Retina (tissue), 1 donor: Measurements from ENCODE around the gene CCDC159.

Source experiments
- DNase-seq: peaks from one replicate; pipeline ENCODE4 v3.0.0-alpha.2; 2016

The CCDC159 gene

GRCh38 chr19:11399667-11400066, 53.3 kb downstream of the CCDC159 start:
- no peak for DNase-seq

- no peak for DNase-seq
Observed at GRCh38 chr19:11400798-11401197, 54.5 kb downstream of the CCDC159 start.

- no peak for DNase-seq
Observed at GRCh38 chr19:11401808-11402543, 55.7 kb downstream of the CCDC159 start.
